ENCODE data around the gene MIS18BP1. TPM values are rescaled to one million over a fixed set of nuclear protein-coding genes. Genes with fewer than 3 reads are reported as not detected.
"Not testable (repeated sequence)": the region's sequence is repeated elsewhere in the genome, so short reads cannot be mapped to it uniquely, and the experiment has no call there.

Gene MIS18BP1
- total RNA-seq, 1 donor from 2014 or later: 9.8 TPM

DNA sequence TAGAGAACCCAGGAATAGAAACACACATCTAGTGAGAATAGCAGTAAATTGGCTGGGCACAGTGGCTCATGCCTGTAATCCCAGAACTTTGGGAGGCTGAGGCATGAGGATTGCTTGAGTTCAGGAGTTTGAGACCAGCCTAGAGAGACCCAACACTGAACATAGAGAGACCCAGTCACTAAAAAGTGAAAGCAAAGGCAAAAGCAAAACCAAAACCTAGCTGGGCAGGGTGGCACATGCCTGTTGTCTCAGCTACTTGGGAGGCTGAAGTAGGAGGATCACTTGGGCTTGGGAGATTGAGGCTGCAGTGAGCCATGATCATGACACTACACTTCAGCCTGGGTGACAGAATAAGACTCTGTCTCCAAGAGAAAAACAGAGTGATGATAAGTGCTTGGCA lies 37.5 kb upstream of the MIS18BP1 start:
- Histone ChIP-seq H2AFZ (ENCODE audit: low read depth, low read length) (no peak overlapping the region), H4K20me1 (ENCODE audit: insufficient read depth, low read length) (no peaks in the 10 kb centered on the region), H3K4me3 (ENCODE audit: insufficient read depth, low read depth, low read length) (no peak overlapping the region), H3K27ac (ENCODE audit: low read depth, low read length) (no peak overlapping the region), H3K79me2 (ENCODE audit: insufficient read depth, low read length) (no peaks in the 10 kb centered on the region), H3K4me2 (ENCODE audit: low read length) (no peak overlapping the region), H3K9ac (ENCODE audit: low read length) (no peak overlapping the region), H3K4me1 (ENCODE audit: insufficient read depth, low read length) (no peaks in the 10 kb centered on the region), H3K9me3 (ENCODE audit: insufficient read depth, low read depth, low read length) (no peaks in the 10 kb centered on the region), H3K27me3 (ENCODE audit: insufficient read depth, low read length) (no peaks in the 10 kb centered on the region), H3K36me3 (ENCODE audit: insufficient read depth, low read length) (no peaks in the 10 kb centered on the region)
- Mint-ChIP-seq H3K4me1 (ENCODE audit: low read depth, unreplicated experiment) (no peaks in the 10 kb centered on the region), H3K36me3 (ENCODE audit: low read depth, unreplicated experiment) (no peaks in the 10 kb centered on the region), H3K27me3 (ENCODE audit: low read depth, unreplicated experiment) (no peaks in the 10 kb centered on the region), H3K27ac (ENCODE audit: unreplicated experiment) (no peak overlapping the region), H3K9me3 (ENCODE audit: unreplicated experiment) (no peaks in the 10 kb centered on the region), H3K4me3 (ENCODE audit: unreplicated experiment) (no peak overlapping the region)
- TF ChIP-seq, protein P1, sequence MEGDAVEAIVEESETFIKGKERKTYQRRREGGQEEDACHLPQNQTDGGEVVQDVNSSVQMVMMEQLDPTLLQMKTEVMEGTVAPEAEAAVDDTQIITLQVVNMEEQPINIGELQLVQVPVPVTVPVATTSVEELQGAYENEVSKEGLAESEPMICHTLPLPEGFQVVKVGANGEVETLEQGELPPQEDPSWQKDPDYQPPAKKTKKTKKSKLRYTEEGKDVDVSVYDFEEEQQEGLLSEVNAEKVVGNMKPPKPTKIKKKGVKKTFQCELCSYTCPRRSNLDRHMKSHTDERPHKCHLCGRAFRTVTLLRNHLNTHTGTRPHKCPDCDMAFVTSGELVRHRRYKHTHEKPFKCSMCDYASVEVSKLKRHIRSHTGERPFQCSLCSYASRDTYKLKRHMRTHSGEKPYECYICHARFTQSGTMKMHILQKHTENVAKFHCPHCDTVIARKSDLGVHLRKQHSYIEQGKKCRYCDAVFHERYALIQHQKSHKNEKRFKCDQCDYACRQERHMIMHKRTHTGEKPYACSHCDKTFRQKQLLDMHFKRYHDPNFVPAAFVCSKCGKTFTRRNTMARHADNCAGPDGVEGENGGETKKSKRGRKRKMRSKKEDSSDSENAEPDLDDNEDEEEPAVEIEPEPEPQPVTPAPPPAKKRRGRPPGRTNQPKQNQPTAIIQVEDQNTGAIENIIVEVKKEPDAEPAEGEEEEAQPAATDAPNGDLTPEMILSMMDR (IDR thresholded peaks at IDR 0.05; ENCODE audit: insufficient read depth, low read depth, low read length): no peak
- no peak for TF ChIP-seq EZH2 (IDR thresholded peaks at IDR 0.05; ENCODE audit: insufficient read depth, low read length)
- no peak for DNase-seq (ENCODE audit: low read depth)
- no peak for FAIRE-seq

DNA sequence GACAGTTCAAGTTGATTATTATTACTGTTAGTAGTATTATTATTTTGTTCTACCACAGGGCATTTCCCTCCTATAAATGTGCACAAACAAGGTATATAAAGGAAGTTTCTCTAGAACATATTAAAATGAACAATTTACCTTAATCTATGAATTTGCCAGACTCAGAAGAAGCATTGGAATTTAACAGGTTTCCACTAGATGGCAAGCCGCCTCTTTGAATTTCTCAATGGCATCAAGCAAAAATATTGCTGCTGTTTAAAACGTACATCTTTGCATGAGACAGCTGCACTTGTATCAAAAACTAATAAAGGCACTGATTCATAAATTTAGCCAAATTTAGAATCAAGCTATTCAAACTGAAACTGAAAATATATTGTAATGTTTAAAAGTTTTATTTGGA lies 34.6 kb upstream of the MIS18BP1 start:
- H3K36me3 ChIP-seq (ENCODE audit: insufficient read depth, low read length): no peaks in the 10 kb centered on the region
- H3K27ac ChIP-seq (ENCODE audit: low read depth, low read length): no peak overlapping the region

DNA sequence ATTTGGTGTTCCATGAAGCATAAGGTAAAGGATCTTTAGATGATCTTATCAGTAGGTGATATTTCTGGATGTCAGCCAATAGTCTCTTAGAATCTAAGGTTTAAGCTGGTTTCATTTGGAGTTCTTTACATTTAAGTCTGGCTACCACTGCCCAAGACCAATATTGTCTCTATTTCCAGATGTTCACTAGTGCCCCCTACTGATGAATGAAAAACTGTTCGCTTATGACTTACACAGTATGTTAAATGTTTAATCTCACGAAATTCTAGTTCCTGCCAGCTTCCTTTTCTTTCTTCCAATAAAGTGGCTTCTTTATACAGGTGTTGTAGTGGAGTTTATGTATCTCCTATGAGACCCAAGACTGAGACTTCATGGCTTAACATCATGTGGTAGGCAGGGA lies 31.8 kb upstream of the MIS18BP1 start:
- no peak overlapping the region for H3K27ac Mint-ChIP-seq (ENCODE audit: unreplicated experiment)
- no peak overlapping the region for H3K27ac ChIP-seq (ENCODE audit: low read depth, low read length)
- no peak for TF ChIP-seq EZH2 (IDR thresholded peaks at IDR 0.05; ENCODE audit: insufficient read depth, low read length)
- TF ChIP-seq, protein P1 (IDR thresholded peaks at IDR 0.05; ENCODE audit: insufficient read depth, low read depth, low read length): no peak
- H2AFZ ChIP-seq (ENCODE audit: low read depth, low read length): no peak overlapping the region
- FAIRE-seq (no peak), DNase-seq (ENCODE audit: low read depth) (no peak)
- no peaks in the 10 kb centered on the region for H3K4me1 Mint-ChIP-seq (ENCODE audit: low read depth, unreplicated experiment)
- H3K4me2 ChIP-seq (ENCODE audit: low read length): no peak overlapping the region
- no peaks in the 10 kb centered on the region for H4K20me1 ChIP-seq (ENCODE audit: insufficient read depth, low read length)
- peaks cover 14% of the 10 kb centered on the region for H3K9me3 Mint-ChIP-seq (ENCODE audit: unreplicated experiment)
- no peaks in the 10 kb centered on the region for H3K27me3 Mint-ChIP-seq (ENCODE audit: low read depth, unreplicated experiment)
- H3K36me3 ChIP-seq (ENCODE audit: insufficient read depth, low read length): no peaks in the 10 kb centered on the region
- H3K4me3 ChIP-seq (ENCODE audit: insufficient read depth, low read depth, low read length): no peak overlapping the region
- H3K4me3 Mint-ChIP-seq (ENCODE audit: unreplicated experiment): no peak overlapping the region
- no peaks in the 10 kb centered on the region for H3K9me3 ChIP-seq (ENCODE audit: insufficient read depth, low read depth, low read length)
- H3K27me3 ChIP-seq (ENCODE audit: insufficient read depth, low read length): no peaks in the 10 kb centered on the region
- H3K9ac ChIP-seq (ENCODE audit: low read length): no peak overlapping the region
- H3K79me2 ChIP-seq (ENCODE audit: insufficient read depth, low read length): no peaks in the 10 kb centered on the region
- H3K36me3 Mint-ChIP-seq (ENCODE audit: low read depth, unreplicated experiment): no peaks in the 10 kb centered on the region
- no peaks in the 10 kb centered on the region for H3K4me1 ChIP-seq (ENCODE audit: insufficient read depth, low read length)

More for the DNA sequence above, 34.6 kb upstream of the MIS18BP1 start:
- Mint-ChIP-seq H3K27ac (ENCODE audit: unreplicated experiment) (no peak overlapping the region), H3K27me3 (ENCODE audit: low read depth, unreplicated experiment) (no peaks in the 10 kb centered on the region), H3K9me3 (ENCODE audit: unreplicated experiment) (peaks cover 2% of the 10 kb centered on the region), H3K36me3 (ENCODE audit: low read depth, unreplicated experiment) (no peaks in the 10 kb centered on the region), H3K4me3 (ENCODE audit: unreplicated experiment) (no peak overlapping the region), H3K4me1 (ENCODE audit: low read depth, unreplicated experiment) (no peaks in the 10 kb centered on the region)
- Histone ChIP-seq H3K4me3 (ENCODE audit: insufficient read depth, low read depth, low read length) (no peak overlapping the region), H4K20me1 (ENCODE audit: insufficient read depth, low read length) (no peaks in the 10 kb centered on the region), H2AFZ (ENCODE audit: low read depth, low read length) (no peak overlapping the region), H3K4me2 (ENCODE audit: low read length) (no peak overlapping the region), H3K27me3 (ENCODE audit: insufficient read depth, low read length) (no peaks in the 10 kb centered on the region), H3K9me3 (ENCODE audit: insufficient read depth, low read depth, low read length) (no peaks in the 10 kb centered on the region), H3K4me1 (ENCODE audit: insufficient read depth, low read length) (no peaks in the 10 kb centered on the region), H3K79me2 (ENCODE audit: insufficient read depth, low read length) (no peaks in the 10 kb centered on the region), H3K9ac (ENCODE audit: low read length) (no peak overlapping the region)
- no peak for TF ChIP-seq EZH2 (IDR thresholded peaks at IDR 0.05; ENCODE audit: insufficient read depth, low read length)
- TF ChIP-seq, protein P1 (IDR thresholded peaks at IDR 0.05; ENCODE audit: insufficient read depth, low read depth, low read length): no peak
- DNase-seq (ENCODE audit: low read depth) (no peak), FAIRE-seq (no peak)

DNA sequence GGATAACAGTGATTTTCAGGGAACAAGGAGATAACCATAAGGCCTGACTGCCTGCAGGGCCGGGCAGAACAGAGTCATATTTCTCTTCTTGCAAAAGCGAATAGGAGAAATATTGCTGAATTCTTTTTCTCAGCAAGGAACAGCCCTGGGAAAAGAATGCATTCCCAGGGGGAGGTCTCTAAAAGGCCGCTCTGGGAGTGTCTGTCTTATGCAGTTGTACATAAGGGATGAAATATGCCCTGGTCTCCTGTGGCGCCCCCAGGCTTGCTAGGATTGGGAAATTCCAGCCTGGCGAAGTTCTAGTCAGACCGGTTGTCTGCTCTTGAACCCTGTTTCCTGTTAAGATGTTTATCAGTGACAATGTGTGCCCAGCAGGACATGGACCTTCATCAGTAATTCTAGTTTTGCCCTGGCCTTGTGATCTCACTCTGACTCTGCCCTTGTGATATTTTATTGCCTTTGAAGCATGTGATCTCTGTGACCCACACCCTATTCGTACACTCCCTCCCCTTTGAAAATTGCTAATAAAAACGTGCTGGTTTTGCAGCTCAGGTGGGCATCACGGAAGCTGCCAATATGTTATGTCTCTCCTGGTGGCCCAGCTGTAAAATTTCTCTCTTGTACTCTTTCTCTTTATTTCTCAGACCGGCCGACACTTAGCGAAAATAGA lies 28.9 kb upstream of the MIS18BP1 start:
- not testable (repeated sequence) for FAIRE-seq; H3K27ac Mint-ChIP-seq (ENCODE audit: unreplicated experiment); H3K4me2 ChIP-seq (ENCODE audit: low read length); H3K4me3 ChIP-seq (ENCODE audit: insufficient read depth, low read depth, low read length); H3K9ac ChIP-seq (ENCODE audit: low read length); H2AFZ ChIP-seq (ENCODE audit: low read depth, low read length); H3K4me3 Mint-ChIP-seq (ENCODE audit: unreplicated experiment); H3K36me3 ChIP-seq (ENCODE audit: insufficient read depth, low read length); DNase-seq (ENCODE audit: low read depth); H3K36me3 Mint-ChIP-seq (ENCODE audit: low read depth, unreplicated experiment); H3K27me3 ChIP-seq (ENCODE audit: insufficient read depth, low read length); H3K27ac ChIP-seq (ENCODE audit: low read depth, low read length); H3K4me1 ChIP-seq (ENCODE audit: insufficient read depth, low read length); H3K79me2 ChIP-seq (ENCODE audit: insufficient read depth, low read length); H3K4me1 Mint-ChIP-seq (ENCODE audit: low read depth, unreplicated experiment); H3K9me3 ChIP-seq (ENCODE audit: insufficient read depth, low read depth, low read length); H4K20me1 ChIP-seq (ENCODE audit: insufficient read depth, low read length); H3K27me3 Mint-ChIP-seq (ENCODE audit: low read depth, unreplicated experiment)
- peaks cover 14% of the 10 kb centered on the region for H3K9me3 Mint-ChIP-seq (ENCODE audit: unreplicated experiment)
